OCI-LY3 (cell line): ENCODE data around the gene GFPT2.

Experiments
- H2AFZ ChIP-seq: fragments of 200-600, 300-600 bp; shearing (Covaris generic); 2 replicates; pipeline ENCODE4 v1.6.0; 2014; ENCODE audit warnings: antibody characterized with exemption, low read depth, low read length
- H3K27ac ChIP-seq: fragments of 200-600, 300-600 bp; sonication (generic); 2 replicates; pipeline ENCODE4 v1.5.1; 2014; ENCODE audit warnings: mild to moderate bottlenecking, low read length, moderate library complexity, mixed read lengths
- H3K27me3 ChIP-seq: fragments of 200-600, 300-600 bp; sonication (generic); 2 replicates; pipeline ENCODE4 v1.6.1; 2014; ENCODE audit warnings: low read depth, low read length, mixed read lengths
- H3K36me3 ChIP-seq: fragments of 200-600, 300-600 bp; sonication (generic); replicated peaks from 2 replicates; pipeline ENCODE3; 2014; ENCODE audit warnings: low read depth, low read length, mixed read lengths
- H3K4me1 ChIP-seq: fragments of 300-600, 200-600 bp; sonication (generic); 2 replicates; pipeline ENCODE4 v1.6.1; 2014; ENCODE audit warnings: low read length, mixed read lengths
- H3K4me2 ChIP-seq: fragments of 200-600, 300-600 bp; sonication (generic); 2 replicates; pipeline ENCODE4 v1.6.1; 2014; ENCODE audit warnings: low read length, mixed read lengths
- H3K4me3 ChIP-seq: fragments of 300-600, 200-600 bp; sonication (generic); 2 replicates; pipeline ENCODE4 v1.5.1; 2014; ENCODE audit warnings: antibody characterized with exemption, mild to moderate bottlenecking, low read length, moderate library complexity
- H3K79me2 ChIP-seq: fragments of 300-600, 200-600 bp; shearing (Covaris generic); 2 replicates; pipeline ENCODE4 v1.6.1; 2014; ENCODE audit warnings: mild to moderate bottlenecking, low read length, mixed read lengths
- H3K9ac ChIP-seq: fragments of 300-600, 200-600 bp; shearing (Covaris generic); 2 replicates; pipeline ENCODE4 v1.6.0; 2014; ENCODE audit warnings: mild to moderate bottlenecking, low read length, moderate library complexity
- H3K9me3 ChIP-seq: fragments of 200-600, 300-600 bp; shearing (Covaris generic); 2 replicates; pipeline ENCODE4 v1.6.1; 2014; ENCODE audit warnings: low read length, mixed read lengths; ENCODE audit not compliant: insufficient read depth
- H4K20me1 ChIP-seq: fragments of 200-600, 300-600 bp; sonication (generic); 2 replicates; pipeline ENCODE4 v1.6.1; 2016; ENCODE audit warnings: low read length, mixed read lengths; ENCODE audit not compliant: insufficient read depth
- EZH2phosphoT487 ChIP-seq: fragments of 200-600 bp; shearing (Covaris generic); IDR thresholded peaks from 2 replicates; pipeline ENCODE4 v1.6.1; 2018; ENCODE audit warnings: antibody characterized with exemption, mixed run types, low read depth
- TF ChIP-seq, protein P1 (sequence below): fragments of 200-600, 300-600 bp; sonication (generic); IDR thresholded peaks from 2 replicates; pipeline ENCODE4 v1.5.1; 2014; ENCODE audit warnings: antibody characterized with exemption, low read length, low read depth

The GFPT2 gene

DNA sequence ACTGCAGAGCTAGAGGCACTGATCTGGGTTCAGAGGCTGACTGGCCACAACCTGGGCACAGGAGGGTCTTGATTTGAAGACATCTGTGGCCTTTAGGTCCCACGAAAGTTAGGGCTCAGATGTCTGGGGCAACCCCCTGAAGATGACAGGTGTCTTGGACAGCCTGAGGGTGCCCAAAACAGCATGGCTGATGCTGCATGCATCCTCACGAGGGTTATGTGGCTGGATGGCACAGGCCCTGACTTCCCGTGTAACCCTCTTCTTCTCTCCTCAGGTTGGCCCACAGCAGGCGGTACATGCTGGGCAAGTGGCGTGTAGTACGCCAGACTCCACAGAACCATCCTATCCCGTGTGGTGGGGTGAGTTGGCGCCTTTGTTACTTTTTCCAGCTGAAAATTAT is 29.8 kb upstream of the GFPT2 start:
- Histone ChIP-seq H3K36me3 (no peaks in the 10 kb centered on the region), H3K27me3 (no peaks in the 10 kb centered on the region)
- TF ChIP-seq, protein P1, sequence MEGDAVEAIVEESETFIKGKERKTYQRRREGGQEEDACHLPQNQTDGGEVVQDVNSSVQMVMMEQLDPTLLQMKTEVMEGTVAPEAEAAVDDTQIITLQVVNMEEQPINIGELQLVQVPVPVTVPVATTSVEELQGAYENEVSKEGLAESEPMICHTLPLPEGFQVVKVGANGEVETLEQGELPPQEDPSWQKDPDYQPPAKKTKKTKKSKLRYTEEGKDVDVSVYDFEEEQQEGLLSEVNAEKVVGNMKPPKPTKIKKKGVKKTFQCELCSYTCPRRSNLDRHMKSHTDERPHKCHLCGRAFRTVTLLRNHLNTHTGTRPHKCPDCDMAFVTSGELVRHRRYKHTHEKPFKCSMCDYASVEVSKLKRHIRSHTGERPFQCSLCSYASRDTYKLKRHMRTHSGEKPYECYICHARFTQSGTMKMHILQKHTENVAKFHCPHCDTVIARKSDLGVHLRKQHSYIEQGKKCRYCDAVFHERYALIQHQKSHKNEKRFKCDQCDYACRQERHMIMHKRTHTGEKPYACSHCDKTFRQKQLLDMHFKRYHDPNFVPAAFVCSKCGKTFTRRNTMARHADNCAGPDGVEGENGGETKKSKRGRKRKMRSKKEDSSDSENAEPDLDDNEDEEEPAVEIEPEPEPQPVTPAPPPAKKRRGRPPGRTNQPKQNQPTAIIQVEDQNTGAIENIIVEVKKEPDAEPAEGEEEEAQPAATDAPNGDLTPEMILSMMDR, result no peak

DNA sequence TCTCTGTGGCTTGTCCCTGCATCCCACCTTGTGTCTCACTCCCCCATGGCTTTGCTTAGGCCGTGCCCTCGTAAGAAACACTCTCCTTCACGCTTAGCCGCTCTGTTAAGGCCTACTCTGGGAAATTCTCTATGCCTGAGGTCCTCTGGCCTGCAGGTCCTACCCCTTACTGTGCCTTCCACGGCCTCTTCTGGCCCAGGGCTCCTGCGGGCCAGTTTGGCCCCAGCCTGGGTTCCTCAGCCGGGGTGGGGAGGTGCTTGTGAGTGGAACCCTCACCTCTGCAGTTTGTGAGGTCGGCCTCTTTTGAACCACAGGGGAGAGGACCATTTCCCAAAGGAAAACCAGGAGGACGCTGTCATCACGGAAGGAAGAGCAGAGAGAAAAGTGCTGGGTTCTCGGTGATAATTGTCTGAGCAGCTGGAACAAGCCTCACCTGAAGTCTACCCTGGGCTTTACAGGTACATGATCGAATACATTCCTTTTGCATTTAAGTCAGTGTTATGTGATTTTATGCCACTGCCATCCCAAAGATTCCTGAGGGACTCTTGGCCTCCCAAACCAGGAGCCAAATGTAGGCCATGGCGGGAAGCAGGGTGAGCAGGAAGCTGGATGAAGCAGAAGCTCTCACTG is 28.8 kb upstream of the GFPT2 start:
- H3K9ac ChIP-seq, result no peak overlapping the region
- no peak overlapping the region for H3K4me3 ChIP-seq
- H3K27me3 ChIP-seq, result no peaks in the 10 kb centered on the region
- no peaks in the 10 kb centered on the region for H3K36me3 ChIP-seq
- no peaks in the 10 kb centered on the region for H4K20me1 ChIP-seq
- H3K27ac ChIP-seq, result no peak overlapping the region
- H3K4me1 ChIP-seq, result no peaks in the 10 kb centered on the region
- no peak overlapping the region for H2AFZ ChIP-seq
- H3K9me3 ChIP-seq, result no peaks in the 10 kb centered on the region
- H3K79me2 ChIP-seq, result no peaks in the 10 kb centered on the region
- TF ChIP-seq EZH2phosphoT487, result no peak
- TF ChIP-seq, protein P1, result no peak
- H3K4me2 ChIP-seq, result no peak overlapping the region

More for the DNA sequence above, 29.8 kb upstream of the GFPT2 start:
- Histone ChIP-seq H3K79me2 (no peaks in the 10 kb centered on the region), H3K9ac (no peak overlapping the region), H3K4me3 (no peak overlapping the region), H4K20me1 (no peaks in the 10 kb centered on the region), H3K27ac (no peak overlapping the region), H3K4me2 (no peak overlapping the region), H3K9me3 (no peaks in the 10 kb centered on the region), H3K4me1 (no peaks in the 10 kb centered on the region), H2AFZ (no peak overlapping the region)

DNA sequence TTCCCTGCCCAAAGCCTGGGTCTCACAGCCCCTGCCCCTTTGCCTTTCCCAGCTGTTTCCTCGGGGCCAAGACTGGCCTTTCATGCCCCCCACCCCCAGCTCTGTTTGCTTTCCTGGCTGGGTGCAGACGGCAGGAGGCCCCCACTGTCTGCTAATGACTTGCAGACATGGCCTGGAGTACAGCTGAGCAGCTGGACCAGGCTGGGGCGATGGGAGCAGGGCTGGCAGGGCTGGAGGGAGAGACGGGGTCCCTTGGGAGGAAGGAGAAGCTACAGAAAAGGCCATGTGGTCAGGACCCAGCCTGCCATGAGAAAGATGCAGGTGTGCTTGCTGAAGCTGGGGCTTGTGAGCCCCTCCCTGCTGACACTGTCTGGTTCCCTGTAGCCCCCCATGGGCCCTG is 28.3 kb upstream of the GFPT2 start:
- no peaks in the 10 kb centered on the region for H3K9me3 ChIP-seq
- H2AFZ ChIP-seq, result no peak overlapping the region
- no peaks in the 10 kb centered on the region for H3K27me3 ChIP-seq
- H3K9ac ChIP-seq, result no peak overlapping the region
- H3K4me3 ChIP-seq, result no peak overlapping the region
- no peaks in the 10 kb centered on the region for H3K79me2 ChIP-seq
- H4K20me1 ChIP-seq, result no peaks in the 10 kb centered on the region
- H3K27ac ChIP-seq, result no peak overlapping the region
- no peak for TF ChIP-seq EZH2phosphoT487
- TF ChIP-seq, protein P1, result no peak
- H3K36me3 ChIP-seq, result no peaks in the 10 kb centered on the region
- H3K4me1 ChIP-seq, result no peaks in the 10 kb centered on the region
- no peak overlapping the region for H3K4me2 ChIP-seq

DNA sequence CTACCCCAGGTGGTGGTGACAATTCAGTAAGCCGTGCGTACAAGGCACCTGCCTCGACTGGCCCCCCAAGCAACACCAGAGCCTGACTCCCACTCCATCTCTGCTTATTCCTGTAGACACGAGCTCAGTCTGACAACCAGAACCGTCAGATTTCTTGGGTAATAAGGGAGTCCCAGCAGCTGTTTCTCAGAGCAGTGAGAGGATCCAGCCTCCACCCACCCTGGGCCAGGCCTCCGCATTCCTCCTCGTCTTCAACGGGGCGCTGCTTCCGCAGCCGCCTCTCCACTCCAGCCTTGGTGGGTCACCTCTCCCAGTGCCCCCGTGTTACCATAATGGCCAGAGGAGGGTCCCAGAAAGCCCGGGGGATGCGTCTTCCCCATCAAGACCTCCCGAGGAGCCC is 27.7 kb upstream of the GFPT2 start:
- no peaks in the 10 kb centered on the region for H3K4me1 ChIP-seq
- H3K4me2 ChIP-seq, result no peak overlapping the region
- H2AFZ ChIP-seq, result no peak overlapping the region
- no peaks in the 10 kb centered on the region for H3K79me2 ChIP-seq
- no peak overlapping the region for H3K9ac ChIP-seq
- H3K27ac ChIP-seq, result no peak overlapping the region
- no peaks in the 10 kb centered on the region for H3K36me3 ChIP-seq
- no peak for TF ChIP-seq EZH2phosphoT487
- TF ChIP-seq, protein P1, result no peak
- no peaks in the 10 kb centered on the region for H3K9me3 ChIP-seq
- H3K27me3 ChIP-seq, result no peaks in the 10 kb centered on the region
- H4K20me1 ChIP-seq, result no peaks in the 10 kb centered on the region
- no peak overlapping the region for H3K4me3 ChIP-seq
